K562 (cell line): ENCODE results near the gene BACE2. TPM values are rescaled to one million over a fixed set of nuclear protein-coding genes. Genes with fewer than 3 reads are reported as not detected.

ENCODE experiments used
- ATAC-seq: fragments of 200-7000 bp; cut with Tn5 transposase; 3 replicates; pipeline ENCODE4 v1.9.1; 2020; ENCODE audit warnings: moderate library complexity
- BruUV-seq: library from RNA; stranded (reverse); fragments of 400-500 nt; replicated peaks from 2 replicates; lab custom pipeline; 2021; lab: Mats Ljungman, UMichigan
- CTCF ChIA-PET: fragments of 300-600 bp; formaldehyde crosslinking; extraction: SDS; loops from one replicate; lab custom pipeline; 2021; ENCODE audit warnings: low intra/inter-chr PET ratio; lab: Yijun Ruan, JAX
- POLR2A ChIA-PET: fragments of 300-600, 350-650 bp; sonication (Branson Sonifier 250); formaldehyde crosslinking; extraction: SDS; loops from one replicate; lab custom pipeline; 2021; ENCODE audit warnings: antibody characterized with exemption, inconsistent platforms; lab: Yijun Ruan, JAX
- DNase-seq, 4 experiments: peaks; one replicate each; pipeline versions ENCODE4 v3.0.0 to v3.0.0-alpha.2; 2011 to 2018; ENCODE audit warnings: low spot score in 3 of 4, mixed read lengths in 3 of 4; ENCODE audit errors: extremely low read depth in 1 of 4
- FAIRE-seq: peaks from 2 replicates; lab custom pipeline; 2011; peaks lifted over from hg19 to GRCh38; lab: Jason Lieb, UNC
- H2AFZ ChIP-seq: 2 replicates; pipeline ENCODE4 v1.6.0; 2011; ENCODE audit warnings: low read depth, low read length, control low read depth, inconsistent platforms
- H3K27ac ChIP-seq: fragments of 200-600 bp; 3 replicates; pipeline ENCODE4 v1.8.0; 2011; ENCODE audit warnings: low read depth, mild to moderate bottlenecking, control low read depth, inconsistent platforms, low read length, moderate library complexity, mixed read lengths; ENCODE audit errors: extremely low read depth
- H3K27me3 ChIP-seq, 2 experiments: fragments of 300-600 bp in 1 of 2; 2 replicates in 1 of 2; 3 replicates in 1 of 2; pipeline versions ENCODE4 v1.6.0 to v1.8.0; 2011; ENCODE audit warnings: inconsistent platforms in 2 of 2, low read length in 2 of 2, mild to moderate bottlenecking in 1 of 2, mixed read lengths in 1 of 2, moderate library complexity in 1 of 2; ENCODE audit not compliant: control insufficient read depth in 2 of 2, insufficient read depth in 2 of 2
- H3K36me3 ChIP-seq: fragments of 300-600 bp; 3 replicates; pipeline ENCODE4 v1.8.0; 2011; ENCODE audit warnings: mild to moderate bottlenecking, low read length, inconsistent platforms; ENCODE audit not compliant: control insufficient read depth, insufficient read depth
- H3K4me1 ChIP-seq, 2 experiments: fragments of 200-600 bp in 1 of 2; replicated peaks in 1 of 2; 2 replicates in 1 of 2; 3 replicates in 1 of 2; pipeline versions ENCODE4 v1.5.1 to v1.8.0; 2011; ENCODE audit warnings: inconsistent platforms in 2 of 2, low read length in 2 of 2, mild to moderate bottlenecking in 1 of 2, mixed read lengths in 1 of 2, moderate library complexity in 1 of 2; ENCODE audit not compliant: control insufficient read depth in 2 of 2, insufficient read depth in 2 of 2
- H3K4me2 ChIP-seq: 2 replicates; pipeline ENCODE4 v1.6.1; 2011; ENCODE audit warnings: low read length, control low read depth, inconsistent platforms, mixed read lengths; ENCODE audit not compliant: insufficient read depth
- H3K4me3 ChIP-seq: fragments of 200-600 bp; sonication (generic), shearing (Covaris generic); 2 replicates; pipeline ENCODE4 v1.5.1; 2016; ENCODE audit warnings: control low read depth, inconsistent platforms
- H3K79me2 ChIP-seq: fragments of 200-600 bp; 3 replicates; pipeline ENCODE4 v1.8.0; 2011; ENCODE audit warnings: low read length, inconsistent platforms; ENCODE audit not compliant: control insufficient read depth, insufficient read depth
- H3K9ac ChIP-seq, 2 experiments: 2 replicates each; pipeline versions ENCODE4 v1.6.0 to v1.6.1; 2011; ENCODE audit warnings: low read depth in 2 of 2, low read length in 2 of 2, control low read depth in 1 of 2, inconsistent platforms in 1 of 2, mild to moderate bottlenecking in 1 of 2, mixed read lengths in 1 of 2; ENCODE audit not compliant: insufficient read depth in 1 of 2
- H3K9me1 ChIP-seq: one replicate; pipeline ENCODE4 v1.6.0; 2011; ENCODE audit warnings: inconsistent platforms, mild to moderate bottlenecking, low read length, moderate library complexity; ENCODE audit not compliant: control insufficient read depth, insufficient read depth
- H3K9me3 ChIP-seq: replicated peaks from 2 replicates; pipeline ENCODE4 v1.5.1; 2011; ENCODE audit warnings: low read depth, low read length, inconsistent platforms; ENCODE audit not compliant: control insufficient read depth, insufficient read depth
- H4K20me1 ChIP-seq: replicated peaks from 2 replicates; pipeline ENCODE4 v1.6.1; 2011; ENCODE audit warnings: low read length, inconsistent platforms, mixed read lengths; ENCODE audit not compliant: control insufficient read depth, insufficient read depth
- CAMTA2 ChIP-seq: fragments of 250-450 bp; sonication (Bioruptor Pico); conservative IDR thresholded peaks from 2 replicates; pipeline ENCODE4 v1.5.1; 2022
- CHD1 ChIP-seq: fragments of 200-600 bp; sonication (generic); IDR thresholded peaks from one replicate; pipeline ENCODE4 v1.6.1; 2012; ENCODE audit warnings: mild to moderate bottlenecking, moderate library complexity, low read length, inconsistent platforms
- CSDE1 ChIP-seq, 2 experiments: fragments of 450-650 bp; IDR thresholded peaks; 2 replicates each; pipeline ENCODE4 v1.6.1; 2016; ENCODE audit warnings: mild to moderate bottlenecking in 1 of 2
- HDAC3 ChIP-seq: fragments of 450-650 bp; IDR thresholded peaks from 2 replicates; pipeline ENCODE4 v1.6.1; 2018; ENCODE audit warnings: borderline replicate concordance, mild to moderate bottlenecking, moderate library complexity; ENCODE audit not compliant: partially characterized antibody
- MCM5 ChIP-seq: fragments of 450-650 bp; IDR thresholded peaks from 2 replicates; pipeline ENCODE4 v1.6.1; 2016; ENCODE audit warnings: low read depth
- TCF3 ChIP-seq: sonication (generic); formaldehyde crosslinking; IDR thresholded peaks from 2 replicates; pipeline ENCODE4 v1.4.0; 2020; ENCODE audit warnings: mild to moderate bottlenecking, missing genetic modification reagents
- ZBTB17 ChIP-seq: fragments of 450-650 bp; formaldehyde crosslinking; IDR thresholded peaks from 2 replicates; pipeline ENCODE4 v1.4.0; 2020; ENCODE audit warnings: mild to moderate bottlenecking
- ZEB2 ChIP-seq: fragments of 450-650 bp; IDR thresholded peaks from 2 replicates; pipeline ENCODE4 v1.6.1; 2016
- ZNF146 ChIP-seq: IDR thresholded peaks from one replicate; pipeline ENCODE4 v1.6.1; 2018; ENCODE audit warnings: missing compliant biosample characterization; ENCODE audit not compliant: unreplicated experiment
- ZNF253 ChIP-seq: fragments of 250-450 bp; sonication (Bioruptor Pico); conservative IDR thresholded peaks from 2 replicates; pipeline ENCODE4 v1.6.1; 2021; ENCODE audit warnings: mild to moderate bottlenecking
- ZNF407 ChIP-seq: fragments of 450-650 bp; IDR thresholded peaks from 2 replicates; pipeline ENCODE4 v1.6.1; 2016; ENCODE audit warnings: low read depth
- ZNF41 ChIP-seq: fragments of 250-450 bp; sonication (Bioruptor Pico); conservative IDR thresholded peaks from 2 replicates; pipeline ENCODE4 v1.4.0; 2020; ENCODE audit warnings: mild to moderate bottlenecking
- ZNF76 ChIP-seq: fragments of 250-450 bp; sonication (Bioruptor Pico); IDR thresholded peaks from 2 replicates; pipeline ENCODE4 v1.4.0; 2020; ENCODE audit warnings: mild to moderate bottlenecking, moderate library complexity, borderline replicate concordance
- WGBS: fragments of 100-300 bp; shearing (Covaris generic); methylation state at CpG from one replicate; pipeline ENCODE4 v1.1.6; 2016; ENCODE audit warnings: low coverage, mixed read lengths; ENCODE audit not compliant: insufficient coverage; ENCODE audit errors: missing lambda C conversion rate; 5-methylcytosine and 5-hydroxymethylcytosine counted together
- in situ Hi-C: fragments of 300-500 bp; cut with MboI; formaldehyde crosslinking; loops from 4 replicates; pipeline ENCODE4 v1.15.0; 2018; ENCODE audit warnings: inconsistent platforms, mixed read lengths
- intact Hi-C: fragments of 100-400 bp; cut with micrococcal nuclease; formaldehyde crosslinking; loops from 2 replicates; pipeline ENCODE4 v1.14.2; 2022
- polyA plus RNA-seq, 8 experiments: library from polyadenylated mRNA; depleted of rRNA in 4 of 8; stranded (reverse) in 5 of 8; unstranded in 3 of 8; fragments of >200 nt; fragmentation: Nextera tagmentation in 2 of 8; fragmentation: Illumina TruSeq in 1 of 8; extraction: Ambion mirVana in 2 of 8; extraction: Trizol in 1 of 8; gene quantifications; 2 replicates each; pipeline versions ENCODE4 v1.2.1 to v1.2.3, GENCODE V29; 2011 to 2014; ENCODE audit warnings: inconsistent platforms in 1 of 8, missing spikeins in 1 of 8
- total RNA-seq, 7 experiments: library from RNA; depleted of rRNA in 6 of 7; stranded (reverse); fragments of >200 nt in 6 of 7; fragmentation: Illumina TruSeq in 2 of 7; extraction: Trizol in 2 of 7; gene quantifications; 2 replicates each; pipeline versions ENCODE4 v1.2.1 to v1.2.3, GENCODE V29; 2011 to 2021; ENCODE audit warnings: low replicate concordance in 1 of 7

BACE2 gene
- total and polyA plus RNA-seq, 9 of the 15 experiments (the other 6 are each of a cell fraction or from before 2014, with no cell fraction given) = 0.05 to 0.24 (median 0.15) TPM; not detected in 2

- Histone ChIP-seq H3K36me3 (no peaks in the 10 kb centered on the region), H3K4me3 (no peak overlapping the region), H3K4me2 (no peak overlapping the region), H4K20me1 (0 out of 2 replicates have a peak, but pooled peaks cover 6% of the 10 kb centered on the region), H3K27me3 (peaks cover 0 to under 1% of the 10 kb centered on the region in 2 experiments; a peak in 2 of 5 replicates), H3K27ac (no peak overlapping the region), H3K9me3 (no peaks in the 10 kb centered on the region), H3K9me1 (no peaks in the 10 kb centered on the region), H3K9ac (no peak overlapping the region), H3K4me1 (no peaks in the 10 kb centered on the region), H2AFZ (no peak overlapping the region), H3K79me2 (no peaks in the 10 kb centered on the region)
- ChIA-PET CTCF (no interaction called here), POLR2A (interaction anchor here (0.6 kb wide), 1 partner anchor 28 kb away, joined by 3 read pairs; no protein-coding TSS in a partner anchor)
- intact Hi-C loops (no loop called here), in situ Hi-C loops (no loop called here)
- no TSS peak for BruUV-seq
- 2% methylated on average over 4 of the region's 4 CpGs for WGBS
- ATAC-seq (no peak), DNase-seq (no peak), FAIRE-seq (no peak)
- TF ChIP-seq ZEB2 (no peak), CSDE1 (IDR thresholded peaks at IDR 0.05) (no peak), TCF3 (CRISPR knock-in tag) (no peak), ZNF146 (CRISPR knock-in tag) (no peak), ZNF253 (no peak), HDAC3 (no peak), CHD1 (no peak), ZNF76 (CRISPR knock-in tag) (no peak), ZBTB17 (CRISPR knock-in tag) (no peak), CAMTA2 (CRISPR knock-in tag) (no peak), MCM5 (no peak), ZNF407 (no peak), ZNF41 (CRISPR knock-in tag) (no peak)
Observed at GRCh38 chr21:41254090-41254700, 86.2 kb downstream of the BACE2 start.
